GM12878 (cell line): Measurements from ENCODE around the gene SLC3A2.

Source experiments
- EP300 ChIP-seq, 2 experiments: fragments of 150-350 bp in 1 of 2; IDR thresholded peaks; 2 replicates each; pipeline ENCODE4 v1.6.1; 2011 to 2012; ENCODE audit warnings: low read depth in 2 of 2, low read length in 2 of 2, borderline replicate concordance in 1 of 2, improper control_type of control experiment in 1 of 2, inconsistent platforms in 1 of 2; ENCODE audit not compliant: control insufficient read depth in 1 of 2
- ETV6 ChIP-seq, 2 experiments: fragments of 450-650 bp in 1 of 2; IDR thresholded peaks in 1 of 2; conservative IDR thresholded peaks in 1 of 2; 2 replicates each; pipeline ENCODE4 v1.6.1; 2014; ENCODE audit warnings: antibody characterized with exemption in 1 of 2, borderline replicate concordance in 1 of 2, low read depth in 1 of 2, mild to moderate bottlenecking in 1 of 2, moderate library complexity in 1 of 2
- KDM1A ChIP-seq: fragments of 200-600 bp; sonication (generic); IDR thresholded peaks from 2 replicates; pipeline ENCODE4 v1.6.1; 2016; ENCODE audit warnings: borderline replicate concordance
- NFYB ChIP-seq: IDR thresholded peaks from 2 replicates; pipeline ENCODE4 v1.6.1; 2011; ENCODE audit warnings: low read depth, mild to moderate bottlenecking, low read length, improper control_type of control experiment, moderate library complexity; ENCODE audit not compliant: insufficient read depth
- POLR2A ChIP-seq: IDR thresholded peaks from 2 replicates; pipeline ENCODE4 v1.6.1; 2011; ENCODE audit warnings: low read depth, mild to moderate bottlenecking, low read length
- SMAD1 ChIP-seq: fragments of 450-650 bp; IDR thresholded peaks from 2 replicates; pipeline ENCODE4 v1.6.1; 2018; ENCODE audit warnings: mild to moderate bottlenecking, low read depth; ENCODE audit not compliant: partially characterized antibody
- SMC3 ChIP-seq: IDR thresholded peaks from 2 replicates; pipeline ENCODE4 v1.6.1; 2011; ENCODE audit warnings: low read length, improper control_type of control experiment, borderline replicate concordance
- SPI1 ChIP-seq: IDR thresholded peaks from 2 replicates; pipeline ENCODE4 v1.6.1; 2011; ENCODE audit warnings: low read depth, mild to moderate bottlenecking, low read length, moderate library complexity, borderline replicate concordance; ENCODE audit not compliant: insufficient read depth
- TAF1 ChIP-seq: IDR thresholded peaks from 2 replicates; pipeline ENCODE4 v1.6.1; 2011; ENCODE audit warnings: mild to moderate bottlenecking, low read depth, low read length, borderline replicate concordance
- TF ChIP-seq, protein P1 (sequence below): IDR thresholded peaks from 2 replicates; pipeline ENCODE4 v1.6.1; 2012; ENCODE audit warnings: mild to moderate bottlenecking, low read depth, low read length
- TF ChIP-seq, protein P2 (sequence below), 3 experiments: IDR thresholded peaks in 2 of 3; conservative IDR thresholded peaks in 1 of 3; 2 replicates each; pipeline ENCODE4 v1.5.1; 2011; ENCODE audit warnings: low read depth in 3 of 3, low read length in 3 of 3, mild to moderate bottlenecking in 3 of 3, control low read depth in 2 of 3, moderate library complexity in 2 of 3, inconsistent platforms in 1 of 3, mixed read lengths in 1 of 3; ENCODE audit not compliant: control insufficient read depth in 2 of 3, insufficient read depth in 1 of 3; ENCODE audit errors: extremely low read depth in 1 of 3
- TF ChIP-seq, protein P3 (sequence below): fragments of 450-650 bp; IDR thresholded peaks from 2 replicates; pipeline ENCODE4 v1.6.1; 2017; ENCODE audit warnings: antibody characterized with exemption, mild to moderate bottlenecking, moderate library complexity
- TF ChIP-seq, protein P4 (sequence below): IDR thresholded peaks from 2 replicates; pipeline ENCODE4 v1.6.1; 2012; ENCODE audit warnings: improper control_type of control experiment, low read depth, low read length; ENCODE audit not compliant: insufficient replicate concordance

DNA sequence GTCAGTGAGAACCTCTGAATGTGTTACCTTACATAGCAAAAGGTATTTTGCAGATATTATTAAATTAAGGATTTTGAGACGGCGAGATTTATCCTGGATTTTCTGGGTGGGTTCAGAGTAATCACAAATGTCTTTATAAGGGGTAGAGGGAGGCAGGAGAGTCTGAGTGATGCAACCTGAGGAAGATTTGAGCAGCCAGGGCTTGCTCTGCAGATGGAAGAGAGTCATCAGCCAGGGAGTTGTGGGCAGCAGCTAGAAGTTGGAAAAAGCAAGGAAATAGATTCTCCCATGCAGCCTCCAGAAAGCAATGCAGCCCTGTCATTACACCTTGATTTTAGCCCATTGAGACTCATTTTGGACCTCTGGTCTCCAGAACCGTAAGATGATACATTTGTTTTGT lies 37.2 kb upstream of the SLC3A2 start:
- TF ChIP-seq, protein P1, sequence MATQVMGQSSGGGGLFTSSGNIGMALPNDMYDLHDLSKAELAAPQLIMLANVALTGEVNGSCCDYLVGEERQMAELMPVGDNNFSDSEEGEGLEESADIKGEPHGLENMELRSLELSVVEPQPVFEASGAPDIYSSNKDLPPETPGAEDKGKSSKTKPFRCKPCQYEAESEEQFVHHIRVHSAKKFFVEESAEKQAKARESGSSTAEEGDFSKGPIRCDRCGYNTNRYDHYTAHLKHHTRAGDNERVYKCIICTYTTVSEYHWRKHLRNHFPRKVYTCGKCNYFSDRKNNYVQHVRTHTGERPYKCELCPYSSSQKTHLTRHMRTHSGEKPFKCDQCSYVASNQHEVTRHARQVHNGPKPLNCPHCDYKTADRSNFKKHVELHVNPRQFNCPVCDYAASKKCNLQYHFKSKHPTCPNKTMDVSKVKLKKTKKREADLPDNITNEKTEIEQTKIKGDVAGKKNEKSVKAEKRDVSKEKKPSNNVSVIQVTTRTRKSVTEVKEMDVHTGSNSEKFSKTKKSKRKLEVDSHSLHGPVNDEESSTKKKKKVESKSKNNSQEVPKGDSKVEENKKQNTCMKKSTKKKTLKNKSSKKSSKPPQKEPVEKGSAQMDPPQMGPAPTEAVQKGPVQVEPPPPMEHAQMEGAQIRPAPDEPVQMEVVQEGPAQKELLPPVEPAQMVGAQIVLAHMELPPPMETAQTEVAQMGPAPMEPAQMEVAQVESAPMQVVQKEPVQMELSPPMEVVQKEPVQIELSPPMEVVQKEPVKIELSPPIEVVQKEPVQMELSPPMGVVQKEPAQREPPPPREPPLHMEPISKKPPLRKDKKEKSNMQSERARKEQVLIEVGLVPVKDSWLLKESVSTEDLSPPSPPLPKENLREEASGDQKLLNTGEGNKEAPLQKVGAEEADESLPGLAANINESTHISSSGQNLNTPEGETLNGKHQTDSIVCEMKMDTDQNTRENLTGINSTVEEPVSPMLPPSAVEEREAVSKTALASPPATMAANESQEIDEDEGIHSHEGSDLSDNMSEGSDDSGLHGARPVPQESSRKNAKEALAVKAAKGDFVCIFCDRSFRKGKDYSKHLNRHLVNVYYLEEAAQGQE = no peak
- no peak for TF ChIP-seq TAF1
- TF ChIP-seq SPI1 = no peak
- TF ChIP-seq, protein P2, sequence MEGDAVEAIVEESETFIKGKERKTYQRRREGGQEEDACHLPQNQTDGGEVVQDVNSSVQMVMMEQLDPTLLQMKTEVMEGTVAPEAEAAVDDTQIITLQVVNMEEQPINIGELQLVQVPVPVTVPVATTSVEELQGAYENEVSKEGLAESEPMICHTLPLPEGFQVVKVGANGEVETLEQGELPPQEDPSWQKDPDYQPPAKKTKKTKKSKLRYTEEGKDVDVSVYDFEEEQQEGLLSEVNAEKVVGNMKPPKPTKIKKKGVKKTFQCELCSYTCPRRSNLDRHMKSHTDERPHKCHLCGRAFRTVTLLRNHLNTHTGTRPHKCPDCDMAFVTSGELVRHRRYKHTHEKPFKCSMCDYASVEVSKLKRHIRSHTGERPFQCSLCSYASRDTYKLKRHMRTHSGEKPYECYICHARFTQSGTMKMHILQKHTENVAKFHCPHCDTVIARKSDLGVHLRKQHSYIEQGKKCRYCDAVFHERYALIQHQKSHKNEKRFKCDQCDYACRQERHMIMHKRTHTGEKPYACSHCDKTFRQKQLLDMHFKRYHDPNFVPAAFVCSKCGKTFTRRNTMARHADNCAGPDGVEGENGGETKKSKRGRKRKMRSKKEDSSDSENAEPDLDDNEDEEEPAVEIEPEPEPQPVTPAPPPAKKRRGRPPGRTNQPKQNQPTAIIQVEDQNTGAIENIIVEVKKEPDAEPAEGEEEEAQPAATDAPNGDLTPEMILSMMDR (IDR thresholded peaks at IDR 0.05 in 2 of 3, conservative IDR thresholded peaks at IDR 0.05 in 1 of 3; ENCODE audit: control insufficient read depth in 2 of 3, extremely low read depth in 1 of 3, insufficient read depth in 1 of 3, low read depth in 3 of 3, low read length in 3 of 3) = no peak
- TF ChIP-seq POLR2A = no peak
- no peak for TF ChIP-seq ETV6 (conservative IDR thresholded peaks at IDR 0.05 in 1 of 2, IDR thresholded peaks at IDR 0.05 in 1 of 2; ENCODE audit: borderline replicate concordance in 1 of 2, low read depth in 1 of 2)
- no peak for TF ChIP-seq SMAD1
- TF ChIP-seq, protein P3, sequence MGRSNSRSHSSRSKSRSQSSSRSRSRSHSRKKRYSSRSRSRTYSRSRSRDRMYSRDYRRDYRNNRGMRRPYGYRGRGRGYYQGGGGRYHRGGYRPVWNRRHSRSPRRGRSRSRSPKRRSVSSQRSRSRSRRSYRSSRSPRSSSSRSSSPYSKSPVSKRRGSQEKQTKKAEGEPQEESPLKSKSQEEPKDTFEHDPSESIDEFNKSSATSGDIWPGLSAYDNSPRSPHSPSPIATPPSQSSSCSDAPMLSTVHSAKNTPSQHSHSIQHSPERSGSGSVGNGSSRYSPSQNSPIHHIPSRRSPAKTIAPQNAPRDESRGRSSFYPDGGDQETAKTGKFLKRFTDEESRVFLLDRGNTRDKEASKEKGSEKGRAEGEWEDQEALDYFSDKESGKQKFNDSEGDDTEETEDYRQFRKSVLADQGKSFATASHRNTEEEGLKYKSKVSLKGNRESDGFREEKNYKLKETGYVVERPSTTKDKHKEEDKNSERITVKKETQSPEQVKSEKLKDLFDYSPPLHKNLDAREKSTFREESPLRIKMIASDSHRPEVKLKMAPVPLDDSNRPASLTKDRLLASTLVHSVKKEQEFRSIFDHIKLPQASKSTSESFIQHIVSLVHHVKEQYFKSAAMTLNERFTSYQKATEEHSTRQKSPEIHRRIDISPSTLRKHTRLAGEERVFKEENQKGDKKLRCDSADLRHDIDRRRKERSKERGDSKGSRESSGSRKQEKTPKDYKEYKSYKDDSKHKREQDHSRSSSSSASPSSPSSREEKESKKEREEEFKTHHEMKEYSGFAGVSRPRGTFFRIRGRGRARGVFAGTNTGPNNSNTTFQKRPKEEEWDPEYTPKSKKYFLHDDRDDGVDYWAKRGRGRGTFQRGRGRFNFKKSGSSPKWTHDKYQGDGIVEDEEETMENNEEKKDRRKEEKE = no peak
- no peak for TF ChIP-seq EP300 (IDR thresholded peaks at IDR 0.05; ENCODE audit: borderline replicate concordance in 1 of 2, control insufficient read depth in 1 of 2, low read depth in 2 of 2, low read length in 2 of 2)
- TF ChIP-seq NFYB = no peak
- no peak for TF ChIP-seq SMC3
- TF ChIP-seq, protein P4, sequence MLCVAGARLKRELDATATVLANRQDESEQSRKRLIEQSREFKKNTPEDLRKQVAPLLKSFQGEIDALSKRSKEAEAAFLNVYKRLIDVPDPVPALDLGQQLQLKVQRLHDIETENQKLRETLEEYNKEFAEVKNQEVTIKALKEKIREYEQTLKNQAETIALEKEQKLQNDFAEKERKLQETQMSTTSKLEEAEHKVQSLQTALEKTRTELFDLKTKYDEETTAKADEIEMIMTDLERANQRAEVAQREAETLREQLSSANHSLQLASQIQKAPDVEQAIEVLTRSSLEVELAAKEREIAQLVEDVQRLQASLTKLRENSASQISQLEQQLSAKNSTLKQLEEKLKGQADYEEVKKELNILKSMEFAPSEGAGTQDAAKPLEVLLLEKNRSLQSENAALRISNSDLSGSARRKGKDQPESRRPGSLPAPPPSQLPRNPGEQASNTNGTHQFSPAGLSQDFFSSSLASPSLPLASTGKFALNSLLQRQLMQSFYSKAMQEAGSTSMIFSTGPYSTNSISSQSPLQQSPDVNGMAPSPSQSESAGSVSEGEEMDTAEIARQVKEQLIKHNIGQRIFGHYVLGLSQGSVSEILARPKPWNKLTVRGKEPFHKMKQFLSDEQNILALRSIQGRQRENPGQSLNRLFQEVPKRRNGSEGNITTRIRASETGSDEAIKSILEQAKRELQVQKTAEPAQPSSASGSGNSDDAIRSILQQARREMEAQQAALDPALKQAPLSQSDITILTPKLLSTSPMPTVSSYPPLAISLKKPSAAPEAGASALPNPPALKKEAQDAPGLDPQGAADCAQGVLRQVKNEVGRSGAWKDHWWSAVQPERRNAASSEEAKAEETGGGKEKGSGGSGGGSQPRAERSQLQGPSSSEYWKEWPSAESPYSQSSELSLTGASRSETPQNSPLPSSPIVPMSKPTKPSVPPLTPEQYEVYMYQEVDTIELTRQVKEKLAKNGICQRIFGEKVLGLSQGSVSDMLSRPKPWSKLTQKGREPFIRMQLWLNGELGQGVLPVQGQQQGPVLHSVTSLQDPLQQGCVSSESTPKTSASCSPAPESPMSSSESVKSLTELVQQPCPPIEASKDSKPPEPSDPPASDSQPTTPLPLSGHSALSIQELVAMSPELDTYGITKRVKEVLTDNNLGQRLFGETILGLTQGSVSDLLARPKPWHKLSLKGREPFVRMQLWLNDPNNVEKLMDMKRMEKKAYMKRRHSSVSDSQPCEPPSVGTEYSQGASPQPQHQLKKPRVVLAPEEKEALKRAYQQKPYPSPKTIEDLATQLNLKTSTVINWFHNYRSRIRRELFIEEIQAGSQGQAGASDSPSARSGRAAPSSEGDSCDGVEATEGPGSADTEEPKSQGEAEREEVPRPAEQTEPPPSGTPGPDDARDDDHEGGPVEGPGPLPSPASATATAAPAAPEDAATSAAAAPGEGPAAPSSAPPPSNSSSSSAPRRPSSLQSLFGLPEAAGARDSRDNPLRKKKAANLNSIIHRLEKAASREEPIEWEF = no peak
- no peak for TF ChIP-seq KDM1A
